GM19035 (cell line): ENCODE results near the gene OR51I2.

Experiments used
- ATAC-seq: cut with Tn5 transposase; IDR thresholded peaks from one replicate; pipeline ENCODE4 v1.9.1; 2021; ENCODE audit not compliant: unreplicated experiment

The OR51I2 gene

GRCh38 chr11:5449023-5449422, at the start of gene OR51I2:
Gene OR51I2 (plus strand): TSS chr11:5449323. CDS start chr11:5453489, 4,166 bp downstream.
- no peak for ATAC-seq

GRCh38 chr11:5405173-5405572, 44.0 kb upstream of the OR51I2 start:
- ATAC-seq = no peak

- no peak for ATAC-seq
Observed at GRCh38 chr11:5420993-5421392, 28.1 kb upstream of the OR51I2 start.

GRCh38 chr11:5421811-5422210, 27.3 kb upstream of the OR51I2 start, which contains the start of gene OR51Q1:
Gene OR51Q1 (plus strand): TSS chr11:5422111. CDS start chr11:5422201, 90 bp downstream.
- no peak for ATAC-seq

- no peak for ATAC-seq
Observed at GRCh38 chr11:5423131-5423530, 26.0 kb upstream of the OR51I2 start.

- ATAC-seq = no peak
Observed at GRCh38 chr11:5441414-5441813, 7.7 kb upstream of the OR51I2 start, which contains the start of gene OR51I1. Gene OR51I1 (minus strand): TSS chr11:5441514. CDS start chr11:5441514, 0 bp downstream.

GRCh38 chr11:5443835-5444393, 5.2 kb upstream of the OR51I2 start:
- no peak for ATAC-seq

- ATAC-seq = no peak
Observed at GRCh38 chr11:5449432-5449831, 309 bp downstream of the OR51I2 start.

GRCh38 chr11:5460983-5461621, 12.0 kb downstream of the OR51I2 start:
- no peak for ATAC-seq

GRCh38 chr11:5467527-5467926, 18.4 kb downstream of the OR51I2 start:
- no peak for ATAC-seq

GRCh38 chr11:5473921-5474320, 24.8 kb downstream of the OR51I2 start:
- ATAC-seq = no peak

- peak; percentile 90 for ATAC-seq
Observed at GRCh38 chr11:5476186-5476819, 27.2 kb downstream of the OR51I2 start.

- ATAC-seq = no peak
Observed at GRCh38 chr11:5486003-5486402, 36.9 kb downstream of the OR51I2 start.

GRCh38 chr11:5486421-5486820, 37.3 kb downstream of the OR51I2 start:
- ATAC-seq = no peak

GRCh38 chr11:5488385-5488784, 39.3 kb downstream of the OR51I2 start, which contains the start of gene OR52D1:
Gene OR52D1 (plus strand): TSS chr11:5488685. CDS start chr11:5488707, 22 bp downstream.
- ATAC-seq = no peak

GRCh38 chr11:5488798-5489399, 39.8 kb downstream of the OR51I2 start:
- ATAC-seq = no peak

- ATAC-seq = no peak
Observed at GRCh38 chr11:5489576-5490357, 40.6 kb downstream of the OR51I2 start.

GRCh38 chr11:5499671-5500070, 50.5 kb downstream of the OR51I2 start:
- no peak for ATAC-seq

- no peak for ATAC-seq
Observed at GRCh38 chr11:5500393-5500801, 51.3 kb downstream of the OR51I2 start.

GRCh38 chr11:5504403-5504921, 55.3 kb downstream of the OR51I2 start:
- no peak for ATAC-seq
